Lower lobe of right lung (tissue), 2 donors: ENCODE results near the gene SGK1. TPM values are rescaled to one million over a fixed set of nuclear protein-coding genes. Genes with fewer than 3 reads are reported as not detected.
"Not testable (repeated sequence)": the region's sequence is repeated elsewhere in the genome, so short reads cannot be mapped to it uniquely, and the experiment has no call there.

Source experiments
- ATAC-seq, 2 donors: fragments of 200-7000 bp; cut with Tn5 transposase; one replicate each; pipeline ENCODE4 v1.9.1; 2020 to 2022; ENCODE audit warnings: mild to moderate bottlenecking in 2 of 2, moderate library complexity in 2 of 2
- DNase-seq: peaks from one replicate; pipeline ENCODE4 v3.0.0-alpha.2; 2020
- H3K27ac ChIP-seq: fragments of 200-600 bp; one replicate; pipeline ENCODE4 v1.8.0; 2022
- H3K27me3 ChIP-seq: fragments of 200-600 bp; one replicate; pipeline ENCODE4 v1.8.0; 2022; ENCODE audit warnings: low read depth
- H3K36me3 ChIP-seq: fragments of 200-600 bp; one replicate; pipeline ENCODE4 v1.8.0; 2022; ENCODE audit warnings: mild to moderate bottlenecking
- H3K4me1 ChIP-seq: fragments of 200-600 bp; one replicate; pipeline ENCODE4 v1.8.0; 2022
- H3K4me3 ChIP-seq: fragments of 200-600 bp; one replicate; pipeline ENCODE4 v1.8.0; 2022; ENCODE audit warnings: mild to moderate bottlenecking
- H3K9me3 ChIP-seq: fragments of 200-600 bp; one replicate; pipeline ENCODE4 v1.8.0; 2022
- intact Hi-C: fragments of 100-400 bp; cut with DNase I; formaldehyde crosslinking; loops from one replicate; pipeline ENCODE4 v1.11.0; 2022
- total RNA-seq: library from RNA; stranded (reverse); fragmentation: NEBNext Ultra II Directional; extraction: Animal tissue kit (Norgen Biotek cat#: 25700); gene quantifications from one replicate; pipeline ENCODE4 v1.2.1, GENCODE V29; 2021
- TF ChIP-seq, protein P1 (sequence below): fragments of 200-600 bp; IDR thresholded peaks from one replicate; pipeline ENCODE4 v1.8.0; 2022; ENCODE audit warnings: antibody characterized with exemption, mild to moderate bottlenecking
- donor health status: DM: no; HTN: yes; CAD: no; lungs with severe emphysema.

Gene SGK1
- total RNA-seq, 1 donor from 2014 or later: 195 TPM

DNA sequence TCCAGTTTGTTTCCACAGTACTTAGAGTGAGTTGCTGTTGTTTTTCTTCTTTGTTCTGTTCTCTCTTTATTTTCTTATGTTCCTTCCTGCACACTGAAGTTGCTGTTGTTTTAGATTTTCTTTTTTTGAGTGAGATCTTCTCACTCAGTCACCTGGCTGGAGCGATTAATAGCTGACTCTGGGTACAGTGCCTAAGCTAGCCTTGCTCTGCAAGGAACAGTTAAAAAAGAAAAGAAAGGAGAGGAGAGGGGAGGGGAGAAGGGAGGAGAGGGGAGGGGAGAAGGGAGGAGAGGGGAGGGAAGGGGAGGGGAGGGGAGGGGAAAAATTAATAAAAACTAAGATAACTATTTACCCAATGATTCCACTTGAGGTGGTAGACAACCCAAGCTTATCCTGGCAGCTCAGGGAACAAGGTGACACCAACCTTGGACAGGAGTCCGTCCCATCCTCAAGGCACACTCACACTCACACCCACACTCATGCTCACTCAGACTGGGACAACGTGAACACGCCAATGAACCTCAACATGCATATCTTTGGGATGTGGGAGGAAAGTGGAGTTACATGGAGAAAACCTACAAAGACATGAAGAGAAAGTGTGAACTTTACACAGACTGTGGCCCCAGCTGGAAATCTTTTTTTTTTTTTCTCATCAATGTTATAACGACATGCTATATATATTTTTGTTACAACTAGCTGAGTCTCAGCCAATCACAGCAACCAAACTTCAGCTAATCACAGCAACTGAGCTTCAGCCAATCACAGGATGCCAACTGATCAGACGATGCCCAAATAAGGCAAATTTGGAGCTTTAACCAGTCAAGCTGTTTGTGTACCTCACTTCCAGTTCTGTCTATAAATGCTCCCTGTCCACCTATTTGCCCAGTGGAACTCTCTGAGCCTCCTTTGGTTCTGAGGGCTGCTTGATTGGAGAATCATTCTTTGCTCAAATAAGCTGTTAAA, 124.1 kb downstream of the SGK1 start:
- TF ChIP-seq, protein P1, sequence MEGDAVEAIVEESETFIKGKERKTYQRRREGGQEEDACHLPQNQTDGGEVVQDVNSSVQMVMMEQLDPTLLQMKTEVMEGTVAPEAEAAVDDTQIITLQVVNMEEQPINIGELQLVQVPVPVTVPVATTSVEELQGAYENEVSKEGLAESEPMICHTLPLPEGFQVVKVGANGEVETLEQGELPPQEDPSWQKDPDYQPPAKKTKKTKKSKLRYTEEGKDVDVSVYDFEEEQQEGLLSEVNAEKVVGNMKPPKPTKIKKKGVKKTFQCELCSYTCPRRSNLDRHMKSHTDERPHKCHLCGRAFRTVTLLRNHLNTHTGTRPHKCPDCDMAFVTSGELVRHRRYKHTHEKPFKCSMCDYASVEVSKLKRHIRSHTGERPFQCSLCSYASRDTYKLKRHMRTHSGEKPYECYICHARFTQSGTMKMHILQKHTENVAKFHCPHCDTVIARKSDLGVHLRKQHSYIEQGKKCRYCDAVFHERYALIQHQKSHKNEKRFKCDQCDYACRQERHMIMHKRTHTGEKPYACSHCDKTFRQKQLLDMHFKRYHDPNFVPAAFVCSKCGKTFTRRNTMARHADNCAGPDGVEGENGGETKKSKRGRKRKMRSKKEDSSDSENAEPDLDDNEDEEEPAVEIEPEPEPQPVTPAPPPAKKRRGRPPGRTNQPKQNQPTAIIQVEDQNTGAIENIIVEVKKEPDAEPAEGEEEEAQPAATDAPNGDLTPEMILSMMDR: no peak

DNA sequence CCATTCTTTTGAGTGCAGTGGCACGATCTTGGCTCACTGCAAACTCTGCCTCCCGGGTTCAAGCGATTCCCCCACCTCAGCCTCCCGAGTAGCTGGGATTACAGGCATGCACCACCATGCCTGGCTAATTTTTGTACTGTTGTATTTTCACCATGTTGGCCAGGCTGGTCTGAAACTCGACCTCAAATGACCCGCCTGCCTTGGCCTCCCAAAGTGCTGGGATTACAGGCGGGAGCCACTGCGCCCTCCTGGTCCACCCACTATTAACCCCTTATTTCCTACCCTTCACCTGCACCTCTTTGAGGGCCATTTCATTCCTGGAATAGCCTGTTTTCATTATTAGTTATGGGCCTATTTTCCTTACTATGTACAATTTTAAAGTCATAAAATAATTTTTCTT, 125.3 kb downstream of the SGK1 start:
- H3K4me1 ChIP-seq, ATAC-seq, H3K27ac ChIP-seq, H3K9me3 ChIP-seq, H3K4me3 ChIP-seq, H3K36me3 ChIP-seq, intact Hi-C loops, H3K27me3 ChIP-seq, DNase-seq: not testable (repeated sequence)

More for the DNA sequence above, 124.1 kb downstream of the SGK1 start:
- Histone ChIP-seq H3K27ac (no peak overlapping the region), H3K36me3 (no peaks in the 10 kb centered on the region), H3K9me3 (no peaks in the 10 kb centered on the region), H3K4me1 (no peaks in the 10 kb centered on the region), H3K4me3 (no peak overlapping the region), H3K27me3 (no peaks in the 10 kb centered on the region)
- no peak for DNase-seq
- intact Hi-C loops: no loop called here
- no peak for ATAC-seq

DNA sequence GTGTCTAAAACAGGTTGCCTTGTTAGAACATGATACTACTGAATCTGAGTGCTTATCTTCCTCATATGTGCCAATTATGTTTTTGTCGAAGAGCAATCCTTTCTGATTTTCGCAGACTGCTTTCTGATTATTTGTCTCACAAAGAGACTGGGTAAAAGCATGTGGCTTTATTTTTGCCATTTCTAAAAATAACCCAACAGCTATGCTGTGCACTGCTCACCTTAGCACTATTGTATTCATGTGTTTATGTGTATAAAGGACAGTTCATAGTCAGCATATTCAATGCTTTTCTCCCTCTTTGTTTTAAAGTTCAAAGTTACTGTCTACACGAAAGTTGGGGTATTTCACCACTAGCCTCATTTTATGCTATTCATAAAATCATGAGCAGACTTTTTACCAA, 127.0 kb downstream of the SGK1 start:
- no peaks in the 10 kb centered on the region for H3K4me1 ChIP-seq
- DNase-seq (no peak), ATAC-seq (no peak)
- no peaks in the 10 kb centered on the region for H3K36me3 ChIP-seq
- H3K9me3 ChIP-seq: no peaks in the 10 kb centered on the region
- no peak overlapping the region for H3K27ac ChIP-seq
- TF ChIP-seq, protein P1: no peak
- H3K27me3 ChIP-seq: no peaks in the 10 kb centered on the region
- intact Hi-C loops: no loop called here
- no peak overlapping the region for H3K4me3 ChIP-seq

DNA sequence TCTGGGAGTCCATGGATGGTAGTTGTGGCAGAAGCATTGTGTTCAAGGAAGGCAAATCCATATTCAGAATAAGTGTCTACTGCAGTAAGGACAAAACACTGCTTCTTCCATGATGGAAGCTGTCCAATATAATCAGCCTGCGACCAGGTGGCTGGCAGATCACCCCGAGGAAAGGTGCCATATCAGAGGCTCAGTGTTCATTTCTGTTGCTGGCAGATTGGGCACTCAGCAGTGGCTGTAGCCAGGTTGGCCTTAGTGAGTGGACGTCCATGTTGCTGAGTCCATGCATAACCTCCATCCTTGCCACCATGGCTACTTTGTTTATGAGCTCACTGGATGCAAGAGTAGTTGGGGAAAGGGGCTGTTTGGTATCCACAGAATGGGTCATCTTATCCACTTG, 130.2 kb downstream of the SGK1 start:
- intact Hi-C loops: no loop called here
- H3K36me3 ChIP-seq: no peaks in the 10 kb centered on the region
- H3K4me3 ChIP-seq: no peak overlapping the region
- no peaks in the 10 kb centered on the region for H3K9me3 ChIP-seq
- no peaks in the 10 kb centered on the region for H3K27me3 ChIP-seq
- TF ChIP-seq, protein P1: no peak
- DNase-seq (no peak), ATAC-seq (no peak)
- no peaks in the 10 kb centered on the region for H3K4me1 ChIP-seq
- H3K27ac ChIP-seq: no peak overlapping the region

DNA sequence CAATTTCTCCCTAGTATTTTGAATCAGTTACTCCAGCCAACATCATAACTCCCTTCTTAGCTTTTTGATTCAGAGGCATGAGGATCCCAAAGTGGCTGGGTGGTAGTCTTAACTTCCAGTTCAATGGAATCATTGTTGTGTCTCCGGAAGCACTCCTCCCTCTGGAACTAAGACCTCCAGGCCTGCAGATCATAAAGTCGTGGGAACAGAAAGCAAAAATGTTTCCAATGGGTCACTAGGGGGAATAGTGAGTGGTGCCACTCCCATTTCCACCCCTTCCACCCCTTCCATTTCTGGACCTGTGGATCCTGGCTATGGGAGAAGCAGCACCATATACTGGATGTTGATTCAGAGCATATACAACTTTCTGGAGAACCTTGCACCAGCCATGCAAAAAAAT, 130.8 kb downstream of the SGK1 start:
- DNase-seq (no peak), ATAC-seq (no peak)
- Histone ChIP-seq H3K27ac (no peak overlapping the region), H3K36me3 (no peaks in the 10 kb centered on the region), H3K9me3 (no peaks in the 10 kb centered on the region), H3K27me3 (no peaks in the 10 kb centered on the region), H3K4me3 (no peak overlapping the region), H3K4me1 (no peaks in the 10 kb centered on the region)
- intact Hi-C loops: no loop called here
- TF ChIP-seq, protein P1: no peak

DNA sequence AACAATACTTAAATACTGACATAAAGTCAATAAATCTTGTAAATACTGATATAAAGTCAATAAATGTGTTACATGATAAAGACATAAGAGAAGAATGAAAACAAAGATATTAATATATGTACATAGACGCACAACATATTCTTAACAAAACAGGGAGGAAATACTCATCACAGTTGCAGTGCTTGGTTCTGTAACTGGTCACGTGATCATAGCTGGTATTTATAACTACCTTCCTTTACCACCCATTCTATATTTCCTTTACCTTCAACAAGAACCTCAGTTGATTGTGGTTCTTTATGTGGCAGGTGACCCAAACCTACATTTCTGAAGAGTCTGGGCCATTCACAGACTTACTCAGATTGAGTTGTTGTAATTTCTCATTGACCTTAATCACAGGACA, 131.6 kb downstream of the SGK1 start:
- no peak for DNase-seq
- intact Hi-C loops: no loop called here

More for the DNA sequence above, 131.6 kb downstream of the SGK1 start:
- Histone ChIP-seq H3K9me3 (no peaks in the 10 kb centered on the region), H3K4me1 (no peaks in the 10 kb centered on the region), H3K27me3 (no peaks in the 10 kb centered on the region), H3K36me3 (no peaks in the 10 kb centered on the region), H3K4me3 (no peak overlapping the region), H3K27ac (no peak overlapping the region)
- TF ChIP-seq, protein P1: no peak
- no peak for ATAC-seq
